ENCODE data around the gene ZNF19. TPM values are rescaled to one million over a fixed set of nuclear protein-coding genes. Genes with fewer than 3 reads are reported as not detected.

The ZNF19 gene
- total and polyA plus RNA-seq, 9 of the 15 experiments (the other 6 are each of a cell fraction or from before 2014, with no cell fraction given): 1.2 to 2.8 (median 1.8) TPM

- FAIRE-seq: no peak
- H3K4me2 ChIP-seq (ENCODE audit: insufficient read depth, low read length): no peak overlapping the region
- peak; percentile 40; the same call in 1 of the 3 replicates for ATAC-seq
- no peaks in the 10 kb centered on the region for H3K9me1 ChIP-seq (ENCODE audit: control insufficient read depth, insufficient read depth, low read length)
- H3K4me1 ChIP-seq (replicated peaks in 1 of 2; ENCODE audit: control insufficient read depth in 2 of 2, insufficient read depth in 2 of 2, low read length in 2 of 2): peaks cover 5 to 6% of the 10 kb centered on the region in 2 experiments
- no peaks in the 10 kb centered on the region for H3K79me2 ChIP-seq (ENCODE audit: control insufficient read depth, insufficient read depth, low read length)
- DNase-seq (ENCODE audit: extremely low read depth in 1 of 4, low spot score in 3 of 4): no peak
- no peaks in the 10 kb centered on the region for H3K36me3 ChIP-seq (ENCODE audit: control insufficient read depth, insufficient read depth, low read length)
- no peaks in the 10 kb centered on the region for H4K20me1 ChIP-seq (replicated peaks; ENCODE audit: control insufficient read depth, insufficient read depth, low read length)
- ChIA-PET POLR2A (no interaction called here), CTCF (ENCODE audit: low intra/inter-chr PET ratio) (interaction anchor here (0.6 kb wide), 1 partner anchor 182 kb away, joined by 4 read pairs; no protein-coding TSS in a partner anchor)
- H3K9me3 ChIP-seq (replicated peaks; ENCODE audit: control insufficient read depth, insufficient read depth, low read depth, low read length): peaks cover 3% of the 10 kb centered on the region
- H3K9ac ChIP-seq (ENCODE audit: insufficient read depth in 1 of 2, low read depth in 2 of 2, low read length in 2 of 2): no peak overlapping the region
- 0 out of 5 replicates have a peak, but pooled peaks cover 0 to 8% of the 10 kb centered on the region in 2 experiments for H3K27me3 ChIP-seq (ENCODE audit: control insufficient read depth in 2 of 2, insufficient read depth in 2 of 2, low read length in 2 of 2)
- in situ Hi-C loops (cut with MboI): loop anchor here (5.0 kb wide), 1 partner anchor 86 kb away; no protein-coding TSS in a partner anchor
- H3K27ac ChIP-seq (ENCODE audit: extremely low read depth, low read depth, low read length): no peak overlapping the region
- H2AFZ ChIP-seq (ENCODE audit: low read depth, low read length): 0 out of 2 replicates have a peak overlapping the region, but pooled peaks have one; percentile 19
- TF ChIP-seq GTF2A2 (tag; IDR thresholded peaks at IDR 0.05) (no peak), ZNF212 (CRISPR knock-in tag; IDR thresholded peaks at IDR 0.05) (no peak), ZNF316 (IDR thresholded peaks at IDR 0.05) (peak; percentile 27; the same call in 1 of the 2 replicates), KLF13 (tag; IDR thresholded peaks at IDR 0.05; ENCODE audit: borderline replicate concordance, low read depth) (no peak), ESRRA (IDR thresholded peaks at IDR 0.05; ENCODE audit: borderline replicate concordance, low read depth) (peak; percentile 57), MEIS2 (IDR thresholded peaks at IDR 0.05; ENCODE audit: partially characterized antibody) (peak; percentile 54), PKNOX1 (IDR thresholded peaks at IDR 0.05) (peak; percentile 48; the same call in 1 of the 2 replicates), TEAD1 (CRISPR knock-in tag; IDR thresholded peaks at IDR 0.05) (no peak), TEAD4 (IDR thresholded peaks at IDR 0.05; ENCODE audit: low read length) (no peak), TEAD4 (CRISPR knock-in tag; IDR thresholded peaks at IDR 0.05; ENCODE audit: borderline replicate concordance) (no peak), RB1 (IDR thresholded peaks at IDR 0.05; ENCODE audit: low read depth) (no peak)
- BruUV-seq (replicated peaks): no TSS peak
- intact Hi-C loops (cut with micrococcal nuclease): loop anchor here (5.0 kb wide), 1 partner anchor 66 kb away; no protein-coding TSS in a partner anchor
- no peak overlapping the region for H3K4me3 ChIP-seq
- WGBS (ENCODE audit: insufficient coverage, low coverage, missing lambda C conversion rate): 33% methylated on average over 3 of the region's 3 CpGs
These were observed 8.9 kb upstream of the ZNF19 start for GRCh38 chr16:71498031-71498430.
